WTC11 (cell line): Measurements from ENCODE around the gene ZNF521.

ENCODE experiments used
- CTCF ChIP-seq: fragments of 200-600 bp; IDR thresholded peaks from 2 replicates; pipeline ENCODE4 v1.8.0; 2022; ENCODE audit warnings: antibody characterized with exemption
- ETV6 ChIP-seq: sonication (generic); formaldehyde crosslinking; IDR thresholded peaks from 2 replicates; pipeline ENCODE4 v1.8.1; 2022; ENCODE audit warnings: mild to moderate bottlenecking, missing genetic modification reagents
- HMGXB4 ChIP-seq: sonication (generic); formaldehyde crosslinking; IDR thresholded peaks from 2 replicates; pipeline ENCODE4 v1.8.1; 2023; ENCODE audit warnings: mild to moderate bottlenecking, moderate library complexity, missing genetic modification reagents
- IRF2 ChIP-seq: sonication (generic); formaldehyde crosslinking; IDR thresholded peaks from 2 replicates; pipeline ENCODE4 v1.8.0; 2022; ENCODE audit warnings: low read depth, missing genetic modification reagents, borderline replicate concordance
- MAX ChIP-seq: sonication (generic); formaldehyde crosslinking; IDR thresholded peaks from 2 replicates; pipeline ENCODE4 v1.8.0; 2022; ENCODE audit warnings: mild to moderate bottlenecking, missing genetic modification reagents
- NR3C1 ChIP-seq: sonication (generic); formaldehyde crosslinking; conservative IDR thresholded peaks from 2 replicates; pipeline ENCODE4 v1.8.1; 2023; ENCODE audit warnings: low read depth, mild to moderate bottlenecking, missing genetic modification reagents
- SMAD4 ChIP-seq: sonication (generic); formaldehyde crosslinking; IDR thresholded peaks from 2 replicates; pipeline ENCODE4 v1.8.0; 2022; ENCODE audit warnings: mild to moderate bottlenecking, missing genetic modification reagents
- TCF7 ChIP-seq: sonication (generic); formaldehyde crosslinking; IDR thresholded peaks from 2 replicates; pipeline ENCODE4 v1.8.0; 2022; ENCODE audit warnings: mild to moderate bottlenecking, low read depth, missing genetic modification reagents, moderate library complexity
- ZMAT4 ChIP-seq: fragments of 250-450 bp; sonication (Bioruptor Pico); IDR thresholded peaks from 2 replicates; pipeline ENCODE4 v1.9.0; 2021; ENCODE audit warnings: mild to moderate bottlenecking
- ZNF121 ChIP-seq: sonication (generic); formaldehyde crosslinking; IDR thresholded peaks from 2 replicates; pipeline ENCODE4 v1.8.0; 2023; ENCODE audit warnings: missing genetic modification reagents
- ZNF423 ChIP-seq: fragments of 250-450 bp; sonication (Bioruptor Pico); IDR thresholded peaks from 2 replicates; pipeline ENCODE4 v2.1.2; 2022; ENCODE audit warnings: mild to moderate bottlenecking, moderate library complexity

- TF ChIP-seq ETV6 (CRISPR knock-in tag) (no peak), CTCF (no peak), NR3C1 (no peak), ZMAT4 (CRISPR knock-in tag) (no peak), TCF7 (CRISPR knock-in tag) (no peak), SMAD4 (CRISPR knock-in tag) (no peak), IRF2 (CRISPR knock-in tag) (no peak), ZNF121 (CRISPR knock-in tag) (no peak), MAX (CRISPR knock-in tag) (no peak), ZNF423 (CRISPR knock-in tag) (no peak), HMGXB4 (CRISPR knock-in tag) (no peak)
These were observed 90.2 kb downstream of the ZNF521 start for GRCh38 chr18:25261768-25262167.
